Hematopoietic multipotent progenitor cell treated with erythropoietin and hydrocortisone succinate and interleukin-3 and kit ligand, for 8 days (in vitro differentiated cells): ENCODE data around the gene ZNF503.

ENCODE experiments used
- DNase-seq: peaks from one replicate; pipeline ENCODE4 v3.0.0-alpha.2; 2015

ZNF503 gene

GRCh38 chr10:75352650-75353049 is 48.9 kb downstream of the ZNF503 start:
- no peak for DNase-seq

DNA sequence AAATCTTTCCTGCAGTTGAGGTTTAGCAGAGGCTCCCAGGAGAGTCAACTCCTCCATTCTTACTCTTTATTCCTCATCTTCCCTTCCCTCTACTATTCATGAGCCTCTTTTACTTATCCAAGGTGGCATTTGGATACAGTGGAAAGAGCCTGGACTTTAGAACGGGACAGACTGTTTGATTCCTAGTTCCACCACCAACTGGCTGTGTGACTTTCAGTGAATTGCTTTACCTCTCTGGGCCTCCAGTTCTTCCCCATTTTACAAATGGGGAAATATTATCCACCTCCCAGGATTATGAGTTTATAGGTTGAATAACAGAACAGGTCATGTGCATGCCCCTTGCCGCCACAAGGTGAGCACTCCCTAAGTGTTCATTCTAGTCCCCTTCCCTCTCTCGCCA is 49.9 kb downstream of the ZNF503 start:
- no peak for DNase-seq

DNA sequence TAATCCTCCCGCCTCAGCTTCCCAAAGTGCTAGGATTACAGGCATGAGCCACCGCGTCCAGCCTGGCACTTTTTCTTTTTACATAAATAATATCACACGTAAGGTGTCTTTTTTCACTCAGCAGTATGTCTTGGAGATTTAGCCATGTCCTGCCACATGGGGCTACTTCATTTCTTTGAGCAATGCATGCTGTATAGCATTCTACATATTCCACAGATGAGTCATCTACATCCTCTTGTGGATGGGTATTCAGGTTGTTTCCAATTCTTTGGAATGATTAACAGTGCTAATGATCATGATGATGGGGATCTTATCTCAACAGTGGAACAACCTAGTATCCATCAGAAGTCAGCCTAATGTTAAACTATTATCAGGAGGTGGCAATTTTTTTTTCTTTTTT is 50.8 kb downstream of the ZNF503 start:
- no peak for DNase-seq
